GM12878 (cell line): ENCODE results near the gene CCDC43. TPM values are rescaled to one million over a fixed set of nuclear protein-coding genes. Genes with fewer than 3 reads are reported as not detected.
"Not testable (repeated sequence)": the region's sequence is repeated elsewhere in the genome, so short reads cannot be mapped to it uniquely, and the experiment has no call there.

Experiments used
- ATAC-seq: fragments of 200-7000 bp; cut with Tn5 transposase; 3 replicates; pipeline ENCODE4 v1.9.1; 2020; ENCODE audit warnings: mild to moderate bottlenecking, moderate library complexity
- BruUV-seq: library from RNA; stranded (reverse); fragments of 400-500 nt; replicated peaks from 2 replicates; lab custom pipeline; 2021; lab: Mats Ljungman, UMichigan
- CTCF ChIA-PET: fragments of 300-600 bp; sonication (Branson Sonifier 250); formaldehyde crosslinking; extraction: SDS; loops from one replicate; lab custom pipeline; 2021; ENCODE audit warnings: inconsistent platforms; lab: Yijun Ruan, JAX
- POLR2A ChIA-PET: fragments of 350-600 bp; formaldehyde crosslinking; extraction: SDS; loops from one replicate; lab custom pipeline; 2021; ENCODE audit warnings: inconsistent platforms; lab: Charles Lee
- RAD21 ChIA-PET: fragments of 300-600 bp; sonication (Branson Sonifier 250); formaldehyde crosslinking; loops from one replicate; lab custom pipeline; 2023; ENCODE audit warnings: antibody characterized with exemption; ENCODE audit not compliant: unreplicated experiment; lab: Charles Lee
- SMC1A ChIA-PET: fragments of 300-600 bp; sonication (Branson Sonifier 250); formaldehyde crosslinking; loops from one replicate; lab custom pipeline; 2023; ENCODE audit not compliant: unreplicated experiment, uncharacterized antibody; lab: Charles Lee
- DNase-seq: peaks from one replicate; pipeline ENCODE4 v3.0.0-alpha.2; 2011; ENCODE audit warnings: low read depth, low spot score
- FAIRE-seq: peaks from 3 replicates; lab custom pipeline; 2011; peaks lifted over from hg19 to GRCh38; lab: Jason Lieb, UNC
- H2AFZ ChIP-seq: 2 replicates; pipeline ENCODE4 v1.6.0; 2011; ENCODE audit warnings: low read depth, low read length, control low read depth; ENCODE audit not compliant: control insufficient read depth
- H3K27ac ChIP-seq: 2 replicates; pipeline ENCODE4 v1.5.1; 2011; ENCODE audit warnings: control low read depth; ENCODE audit not compliant: control insufficient read depth, insufficient read depth
- H3K27me3 ChIP-seq, 2 experiments: replicated peaks in 1 of 2; 2 replicates each; pipeline versions ENCODE4 v1.6.0 to v1.6.1; 2011; ENCODE audit warnings: low read length in 1 of 2; ENCODE audit not compliant: control insufficient read depth in 2 of 2, insufficient read depth in 2 of 2
- H3K36me3 ChIP-seq, 2 experiments: 2 replicates each; pipeline ENCODE4 v1.5.1; 2011; ENCODE audit warnings: low read length in 1 of 2; ENCODE audit not compliant: control insufficient read depth in 2 of 2, insufficient read depth in 2 of 2
- H3K4me1 ChIP-seq: 2 replicates; pipeline ENCODE4 v1.6.1; 2011; ENCODE audit warnings: mild to moderate bottlenecking, low read length, moderate library complexity, mixed read lengths; ENCODE audit not compliant: control insufficient read depth, insufficient read depth
- H3K4me2 ChIP-seq: 2 replicates; pipeline ENCODE4 v1.6.0; 2011; ENCODE audit warnings: control low read depth; ENCODE audit not compliant: control insufficient read depth, insufficient read depth
- H3K4me3 ChIP-seq: fragments of 200-600 bp; sonication (generic); 2 replicates; pipeline ENCODE4 v1.5.1; 2016
- H3K79me2 ChIP-seq: 2 replicates; pipeline ENCODE4 v1.6.0; 2011; ENCODE audit warnings: low read length; ENCODE audit not compliant: control insufficient read depth, insufficient read depth
- H3K9ac ChIP-seq: 2 replicates; pipeline ENCODE4 v1.8.0; 2011; ENCODE audit warnings: low read length, control low read depth, mixed read lengths; ENCODE audit not compliant: control insufficient read depth, insufficient read depth
- H3K9me3 ChIP-seq: replicated peaks from 3 replicates; pipeline ENCODE4 v1.5.1; 2011; ENCODE audit warnings: mild to moderate bottlenecking, low read length; ENCODE audit not compliant: control insufficient read depth, insufficient read depth
- H4K20me1 ChIP-seq: 2 replicates; pipeline ENCODE4 v1.6.0; 2011; ENCODE audit not compliant: control insufficient read depth, insufficient read depth
- ATF7 ChIP-seq: fragments of 450-650 bp; IDR thresholded peaks from 2 replicates; pipeline ENCODE4 v1.6.1; 2016; ENCODE audit warnings: low read depth, mild to moderate bottlenecking
- BACH1 ChIP-seq: fragments of 450-650 bp; IDR thresholded peaks from 2 replicates; pipeline ENCODE4 v1.6.1; 2017; ENCODE audit warnings: mild to moderate bottlenecking, borderline replicate concordance
- CBFB ChIP-seq: IDR thresholded peaks from 2 replicates; pipeline ENCODE4 v1.6.1; 2016; ENCODE audit warnings: antibody characterized with exemption, low read depth
- MLLT1 ChIP-seq: fragments of 450-650 bp; IDR thresholded peaks from 2 replicates; pipeline ENCODE4 v1.6.1; 2016; ENCODE audit warnings: mild to moderate bottlenecking
- NRF1 ChIP-seq: conservative IDR thresholded peaks from 2 replicates; pipeline ENCODE4 v1.6.1; 2011; ENCODE audit warnings: mild to moderate bottlenecking, low read depth, low read length, improper control_type of control experiment
- RFX5 ChIP-seq: IDR thresholded peaks from 2 replicates; pipeline ENCODE4 v1.6.1; 2011; ENCODE audit warnings: low read depth, low read length, improper control_type of control experiment
- USF2 ChIP-seq: IDR thresholded peaks from 2 replicates; pipeline ENCODE4 v1.6.1; 2011; ENCODE audit warnings: low read depth, low read length, improper control_type of control experiment, borderline replicate concordance
- YY1 ChIP-seq: IDR thresholded peaks from 2 replicates; pipeline ENCODE4 v1.6.1; 2011; ENCODE audit warnings: low read depth, mild to moderate bottlenecking, low read length
- WGBS: methylation state at CpG from one replicate; pipeline ENCODE4 v1.1.6; 2016; ENCODE audit warnings: low lambda C conversion rate; ENCODE audit not compliant: insufficient replicate concordance, insufficient coverage; ENCODE audit errors: missing lambda C conversion rate; 5-methylcytosine and 5-hydroxymethylcytosine counted together
- in situ Hi-C: fragments of 300-500 bp; cut with MboI; formaldehyde crosslinking; loops from 9 replicates; pipeline ENCODE4 v1.14.3; 2018; ENCODE audit warnings: mixed read lengths
- intact Hi-C: fragments of 100-400 bp; cut with micrococcal nuclease; formaldehyde crosslinking; loops from one replicate; pipeline ENCODE4 v1.14.2; 2022; ENCODE audit not compliant: unreplicated experiment
- polyA plus RNA-seq, 11 experiments: library from polyadenylated mRNA; depleted of rRNA in 4 of 11; unstranded in 6 of 11; stranded (reverse) in 5 of 11; fragments of >200 nt; fragmentation: Nextera tagmentation in 4 of 11; fragmentation: Illumina TruSeq in 1 of 11; extraction: Ambion mirVana in 4 of 11; extraction: Trizol in 1 of 11; gene quantifications; 1 replicate in 1 of 11; 2 replicates in 10 of 11; pipeline versions ENCODE4 v1.2.1 to v1.2.3, GENCODE V29; 2011 to 2016; ENCODE audit warnings: inconsistent platforms in 2 of 11, missing spikeins in 2 of 11, low read depth in 1 of 11
- total RNA-seq, 4 experiments: library from RNA; depleted of rRNA in 3 of 4; stranded (reverse); fragments of >200 nt in 3 of 4; fragmentation: Illumina TruSeq in 1 of 4; extraction: Trizol in 1 of 4; gene quantifications; 2 replicates each; pipeline versions ENCODE4 v1.2.1 to v1.2.3, GENCODE V29; 2013 to 2021
- TF ChIP-seq, protein P1 (sequence below): IDR thresholded peaks from 2 replicates; pipeline ENCODE4 v1.6.1; 2012; ENCODE audit warnings: low read depth, low read length, improper control_type of control experiment

CCDC43 gene
- total and polyA plus RNA-seq, 10 of the 15 experiments (the other 5 are each of a cell fraction or from before 2014, with no cell fraction given): 10.8 to 42.3 (median 24.1) TPM

DNA sequence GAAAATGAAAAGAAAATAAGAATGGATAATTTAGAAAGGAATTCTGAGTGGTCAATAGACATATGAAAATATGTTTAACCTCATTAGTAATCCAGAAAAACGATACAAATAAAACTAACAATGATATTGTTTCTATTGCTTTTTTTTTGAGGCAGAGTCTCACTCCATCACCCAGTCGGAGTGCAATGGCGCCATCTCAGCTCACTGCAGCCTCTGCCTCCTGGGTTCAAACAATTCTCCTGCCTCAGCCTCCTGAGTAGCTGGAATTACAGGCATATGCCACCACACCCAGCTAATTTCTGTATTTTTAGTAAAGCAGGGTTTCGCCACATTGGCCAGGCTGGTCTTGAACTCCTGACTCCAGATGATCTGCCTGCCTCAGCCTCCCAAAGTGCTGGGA, 55.2 kb downstream of the CCDC43 start:
- WGBS: 19% methylated on average over 4 of the region's 4 CpGs
- H4K20me1 ChIP-seq, BruUV-seq, H3K36me3 ChIP-seq, H3K4me3 ChIP-seq, in situ Hi-C loops, H3K4me1 ChIP-seq, H2AFZ ChIP-seq, intact Hi-C loops, H3K4me2 ChIP-seq, POLR2A ChIA-PET, RAD21 ChIA-PET, DNase-seq, H3K9me3 ChIP-seq, H3K79me2 ChIP-seq, H3K9ac ChIP-seq, FAIRE-seq, H3K27ac ChIP-seq, H3K27me3 ChIP-seq, ATAC-seq: not testable (repeated sequence)
- CTCF ChIA-PET: interaction anchor here (0.6 to 0.7 kb wide), 2 partner anchors 53 to 62 kb away, joined by 3 read pairs; no protein-coding TSS in a partner anchor
- SMC1A ChIA-PET: interaction anchor here (0.9 kb wide), 1 partner anchor 90 kb away, joined by 3 read pairs; no protein-coding TSS in a partner anchor

GRCh38 chr17:44633998-44634397, 55.6 kb downstream of the CCDC43 start:
- ChIA-PET POLR2A (no interaction called here), SMC1A (interaction anchor here (0.9 kb wide), 1 partner anchor 90 kb away, joined by 3 read pairs; no protein-coding TSS in a partner anchor), RAD21 (no interaction called here), CTCF (interaction anchor here (0.6 kb wide), 1 partner anchor 63 kb away, joined by 3 read pairs; no protein-coding TSS in a partner anchor)
- Histone ChIP-seq H3K9me3 (no peaks in the 10 kb centered on the region; the same call in 2 of the 3 replicates), H3K4me1 (no peaks in the 10 kb centered on the region; the same call in 1 of the 2 replicates), H2AFZ (no peak overlapping the region), H3K27me3 (no peaks in the 10 kb centered on the region; a peak in 1 of 4 replicates), H3K36me3 (no peaks in the 10 kb centered on the region), H4K20me1 (no peaks in the 10 kb centered on the region), H3K27ac (no peak overlapping the region), H3K79me2 (no peaks in the 10 kb centered on the region), H3K9ac (no peak overlapping the region), H3K4me2 (no peak overlapping the region), H3K4me3 (no peak overlapping the region)
- intact Hi-C loops: no loop called here
- 75% methylated on average over 8 of the region's 8 CpGs for WGBS
- no peak for DNase-seq
- TF ChIP-seq, protein P1, sequence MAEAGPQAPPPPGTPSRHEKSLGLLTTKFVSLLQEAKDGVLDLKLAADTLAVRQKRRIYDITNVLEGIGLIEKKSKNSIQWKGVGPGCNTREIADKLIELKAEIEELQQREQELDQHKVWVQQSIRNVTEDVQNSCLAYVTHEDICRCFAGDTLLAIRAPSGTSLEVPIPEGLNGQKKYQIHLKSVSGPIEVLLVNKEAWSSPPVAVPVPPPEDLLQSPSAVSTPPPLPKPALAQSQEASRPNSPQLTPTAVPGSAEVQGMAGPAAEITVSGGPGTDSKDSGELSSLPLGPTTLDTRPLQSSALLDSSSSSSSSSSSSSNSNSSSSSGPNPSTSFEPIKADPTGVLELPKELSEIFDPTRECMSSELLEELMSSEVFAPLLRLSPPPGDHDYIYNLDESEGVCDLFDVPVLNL: no peak
- TF ChIP-seq BACH1 (no peak), ATF7 (no peak), YY1 (no peak), USF2 (no peak), RFX5 (no peak), CBFB (no peak), MLLT1 (no peak), NRF1 (no peak)
- in situ Hi-C loops: no loop called here
- no peak for FAIRE-seq
- BruUV-seq: no TSS peak
- no peak for ATAC-seq
